ENCODE data around the gene CMTM1. TPM values are rescaled to one million over a fixed set of nuclear protein-coding genes. Genes with fewer than 3 reads are reported as not detected.
A peak's percentile ranks its signal among the peaks of the same experiment; 100 is the strongest.

The CMTM1 gene, protein sequence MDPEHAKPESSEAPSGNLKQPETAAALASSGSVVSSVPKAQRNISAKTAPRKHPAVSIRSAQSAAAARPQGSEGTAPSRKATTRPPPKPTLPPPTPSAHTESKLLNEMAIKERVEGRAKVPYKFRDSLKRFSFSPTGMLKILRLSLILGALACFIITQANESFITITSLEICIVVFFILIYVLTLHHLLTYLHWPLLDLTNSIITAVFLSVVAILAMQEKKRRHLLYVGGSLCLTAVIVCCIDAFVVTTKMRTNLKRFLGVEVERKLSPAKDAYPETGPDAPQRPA
- total RNA-seq, result 1 to 10 TPM; 1.6 to 2.9 (median 1.9) TPM

DNA sequence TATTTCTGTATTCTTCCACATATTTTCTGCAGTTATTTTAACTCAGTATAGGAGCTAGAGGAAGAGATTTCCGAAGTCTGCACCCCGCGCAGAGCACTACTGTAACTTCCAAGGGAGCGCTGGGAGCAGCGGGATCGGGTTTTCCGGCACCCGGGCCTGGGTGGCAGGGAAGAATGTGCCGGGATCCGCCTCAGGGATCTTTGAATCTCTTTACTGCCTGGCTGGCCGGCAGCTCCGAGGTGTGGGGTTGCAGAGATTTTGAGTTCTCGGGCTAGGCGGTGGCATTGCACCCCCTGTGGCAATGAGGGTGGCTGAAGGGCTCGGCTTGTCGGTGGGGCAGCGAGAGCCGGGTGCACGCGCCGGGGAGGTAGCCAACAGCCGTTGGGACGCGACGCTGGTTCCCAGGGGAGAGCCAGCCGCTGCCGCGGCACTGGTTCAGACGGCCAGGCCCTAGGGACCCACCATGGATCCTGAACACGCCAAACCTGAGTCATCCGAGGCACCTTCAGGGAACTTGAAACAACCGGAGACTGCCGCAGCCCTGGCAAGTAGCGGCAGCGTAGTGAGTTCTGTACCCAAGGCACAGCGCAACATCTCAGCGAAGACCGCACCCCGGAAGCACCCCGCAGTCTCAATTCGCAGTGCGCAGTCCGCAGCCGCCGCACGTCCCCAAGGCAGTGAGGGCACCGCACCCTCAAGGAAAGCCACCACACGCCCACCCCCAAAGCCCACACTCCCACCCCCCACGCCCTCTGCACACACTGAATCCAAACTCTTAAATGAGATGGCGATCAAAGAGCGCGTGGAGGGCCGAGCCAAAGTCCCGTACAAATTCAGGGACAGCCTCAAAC lies at the start of gene CMTM1:
TSS of gene CMTM1 (plus strand) at position 389 of the 851 bp plus-strand sequence. CDS start at position 464, 75 bp downstream.
- no peaks in the 10 kb centered on the region for H3K36me3 ChIP-seq

DNA sequence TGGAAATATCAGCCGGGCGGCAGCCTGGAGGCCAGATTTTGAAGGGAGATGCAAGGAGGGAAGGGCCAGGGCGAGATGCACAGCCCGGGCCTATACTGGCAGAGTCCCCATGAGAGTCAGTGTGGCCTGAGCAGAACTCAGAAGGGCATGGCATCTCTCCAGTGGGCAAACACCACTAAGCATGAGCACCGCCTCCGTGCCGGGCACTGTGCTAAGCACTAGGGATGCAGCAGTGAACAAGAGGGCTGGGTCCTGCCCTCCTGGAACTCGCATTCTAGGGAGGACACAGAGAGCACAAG lies 49.8 kb upstream of the CMTM1 start:
- peak overlapping the region in 1 of 3 donors; percentile 51 for H3K4me3 ChIP-seq
- TF ChIP-seq POLR2A (IDR thresholded peaks at IDR 0.05), result no peak
- no peak for TF ChIP-seq POLR2AphosphoS5 (IDR thresholded peaks at IDR 0.05)
- TF ChIP-seq, protein P1, sequence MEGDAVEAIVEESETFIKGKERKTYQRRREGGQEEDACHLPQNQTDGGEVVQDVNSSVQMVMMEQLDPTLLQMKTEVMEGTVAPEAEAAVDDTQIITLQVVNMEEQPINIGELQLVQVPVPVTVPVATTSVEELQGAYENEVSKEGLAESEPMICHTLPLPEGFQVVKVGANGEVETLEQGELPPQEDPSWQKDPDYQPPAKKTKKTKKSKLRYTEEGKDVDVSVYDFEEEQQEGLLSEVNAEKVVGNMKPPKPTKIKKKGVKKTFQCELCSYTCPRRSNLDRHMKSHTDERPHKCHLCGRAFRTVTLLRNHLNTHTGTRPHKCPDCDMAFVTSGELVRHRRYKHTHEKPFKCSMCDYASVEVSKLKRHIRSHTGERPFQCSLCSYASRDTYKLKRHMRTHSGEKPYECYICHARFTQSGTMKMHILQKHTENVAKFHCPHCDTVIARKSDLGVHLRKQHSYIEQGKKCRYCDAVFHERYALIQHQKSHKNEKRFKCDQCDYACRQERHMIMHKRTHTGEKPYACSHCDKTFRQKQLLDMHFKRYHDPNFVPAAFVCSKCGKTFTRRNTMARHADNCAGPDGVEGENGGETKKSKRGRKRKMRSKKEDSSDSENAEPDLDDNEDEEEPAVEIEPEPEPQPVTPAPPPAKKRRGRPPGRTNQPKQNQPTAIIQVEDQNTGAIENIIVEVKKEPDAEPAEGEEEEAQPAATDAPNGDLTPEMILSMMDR (IDR thresholded peaks at IDR 0.05), result no peak
- no peak for DNase-seq (ENCODE audit: low spot score in 2 of 2)
- H3K27ac ChIP-seq, result peak overlapping the region; percentile 95 to 99
- intact Hi-C loops (cut with DNase I; ENCODE audit: low total_unique reads), result no loop called here
- no peaks in the 10 kb centered on the region for H3K9me3 ChIP-seq
- H3K27me3 ChIP-seq, result no peaks in the 10 kb centered on the region
- H3K4me1 ChIP-seq, result peaks cover 28 to 44% of the 10 kb centered on the region in 2 donors
- no peaks in the 10 kb centered on the region for H3K36me3 ChIP-seq

More for the DNA sequence above, at the start of gene CMTM1:
- no peak for TF ChIP-seq POLR2AphosphoS5 (IDR thresholded peaks at IDR 0.05)
- TF ChIP-seq, protein P1 (IDR thresholded peaks at IDR 0.05), result no peak
- no peak for TF ChIP-seq POLR2A (IDR thresholded peaks at IDR 0.05)
- intact Hi-C loops (cut with DNase I; ENCODE audit: low total_unique reads), result no loop called here
- no peaks in the 10 kb centered on the region for H3K27me3 ChIP-seq
- no peak for DNase-seq (ENCODE audit: low spot score in 2 of 2)
- no peaks in the 10 kb centered on the region for H3K4me1 ChIP-seq
- H3K4me3 ChIP-seq, result no peak within 1 kb of the TSS
- H3K27ac ChIP-seq, result no peak within 1 kb of the TSS
- no peaks in the 10 kb centered on the region for H3K9me3 ChIP-seq

DNA sequence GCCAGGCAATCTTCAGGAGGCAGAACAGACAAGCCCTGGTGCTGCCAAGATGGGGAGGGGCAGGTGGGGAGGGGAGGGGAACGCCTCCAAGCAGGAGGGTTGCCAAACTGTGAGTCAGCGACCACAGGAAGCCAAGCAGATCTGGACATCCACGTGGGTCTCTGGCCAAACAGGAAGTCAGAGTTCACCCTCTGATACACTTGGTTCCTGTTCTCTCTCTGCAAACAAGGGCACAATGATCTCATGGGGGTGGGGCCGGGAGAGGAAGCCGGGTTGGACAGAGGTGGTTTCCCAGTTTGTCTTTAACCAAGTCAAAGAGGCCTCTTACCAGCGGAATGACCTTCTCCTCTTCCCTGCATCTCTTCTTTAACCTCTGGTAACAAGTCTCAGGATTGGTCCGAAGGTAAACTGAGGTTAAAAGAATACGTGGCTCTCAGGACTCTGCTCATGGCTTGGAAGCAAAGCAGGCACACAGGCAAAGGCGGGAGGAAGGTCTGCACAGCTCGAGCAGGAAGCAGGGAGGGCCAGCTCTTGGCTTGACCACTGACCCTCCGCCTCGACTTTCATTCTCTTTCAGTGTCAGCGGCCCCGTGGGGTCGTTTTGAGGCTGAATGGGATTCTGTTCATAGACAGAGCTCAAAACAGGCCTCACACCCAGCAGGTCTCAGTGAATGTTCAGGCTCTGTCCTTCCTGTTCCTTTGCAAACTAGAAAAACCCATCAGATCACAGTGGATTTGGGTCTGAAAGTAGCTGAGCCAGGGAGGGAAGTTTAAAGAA lies 49.2 kb upstream of the CMTM1 start:
- Histone ChIP-seq H3K27me3 (no peaks in the 10 kb centered on the region), H3K4me1 (peaks cover 27 to 43% of the 10 kb centered on the region in 2 donors), H3K4me3 (peak overlapping the region; percentile 9 to 51 (median 15)), H3K9me3 (no peaks in the 10 kb centered on the region), H3K36me3 (no peaks in the 10 kb centered on the region), H3K27ac (peak overlapping the region; percentile 95 to 99)
- intact Hi-C loops (cut with DNase I; ENCODE audit: low total_unique reads), result no loop called here
- DNase-seq (ENCODE audit: low spot score in 2 of 2), result peak; percentile 96 to 97
- TF ChIP-seq POLR2A (IDR thresholded peaks at IDR 0.05) (no peak), POLR2AphosphoS5 (IDR thresholded peaks at IDR 0.05) (peak; percentile 83 to 97 (median 96))

DNA sequence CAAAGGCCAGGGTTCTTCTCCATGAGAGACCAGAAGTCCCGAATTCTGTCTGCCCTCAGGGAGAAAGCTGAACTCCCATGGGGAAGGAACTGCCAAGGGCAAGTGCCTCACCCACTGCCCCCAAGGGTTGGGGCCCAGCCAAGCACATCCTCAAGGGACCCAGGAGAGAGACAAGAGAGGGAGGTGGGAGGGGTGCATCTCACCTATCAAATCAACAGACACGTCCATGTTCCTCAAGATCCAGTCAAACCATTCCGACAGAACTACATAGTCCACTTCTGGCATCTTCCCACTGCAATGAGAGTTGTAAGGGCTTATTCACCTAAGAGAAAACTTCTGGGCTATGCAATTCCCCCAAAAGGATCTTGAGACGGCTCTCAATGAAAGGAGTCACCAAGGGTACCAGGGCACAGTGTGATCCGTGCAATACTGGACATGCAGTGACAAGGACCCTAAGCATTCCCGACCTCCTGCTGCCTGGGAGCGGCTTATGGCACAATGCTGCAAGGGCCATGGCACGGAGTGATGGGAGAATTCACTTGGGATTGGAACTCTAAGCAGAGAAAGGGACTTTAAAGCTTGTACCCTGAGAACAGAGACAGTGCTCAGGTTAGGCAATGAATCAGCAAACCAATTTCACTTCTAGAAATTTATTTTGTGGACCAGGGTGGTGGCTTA lies 48.5 kb upstream of the CMTM1 start:
- Histone ChIP-seq H3K4me1 (peaks cover 22 to 36% of the 10 kb centered on the region in 2 donors), H3K27me3 (no peaks in the 10 kb centered on the region), H3K9me3 (no peaks in the 10 kb centered on the region), H3K36me3 (no peaks in the 10 kb centered on the region), H3K4me3 (peak overlapping the region in 1 of 3 donors; percentile 51), H3K27ac (peak overlapping the region; percentile 95 to 99)
- TF ChIP-seq, protein P1 (IDR thresholded peaks at IDR 0.05), result no peak
- TF ChIP-seq POLR2AphosphoS5 (IDR thresholded peaks at IDR 0.05), result no peak
- no peak for TF ChIP-seq POLR2A (IDR thresholded peaks at IDR 0.05)
- no peak for DNase-seq (ENCODE audit: low spot score in 2 of 2)
- intact Hi-C loops (cut with DNase I; ENCODE audit: low total_unique reads), result no loop called here
